GM12872 (cell line): ENCODE results near the gene C5orf58.

Experiments used
- CTCF ChIP-seq: IDR thresholded peaks from 3 replicates; pipeline ENCODE4 v1.5.1; 2011; ENCODE audit warnings: low read depth, mild to moderate bottlenecking, low read length, moderate library complexity; ENCODE audit not compliant: insufficient read depth

The C5orf58 gene

GRCh38 chr5:170223360-170223759 lies 9.4 kb upstream of the C5orf58 start:
- TF ChIP-seq CTCF: no peak

GRCh38 chr5:170223906-170224305 lies 8.9 kb upstream of the C5orf58 start:
- TF ChIP-seq CTCF: no peak

GRCh38 chr5:170225326-170226128 lies 7.3 kb upstream of the C5orf58 start:
- TF ChIP-seq CTCF: peak; percentile 72

GRCh38 chr5:170226129-170226615 lies 6.6 kb upstream of the C5orf58 start:
- no peak for TF ChIP-seq CTCF

- no peak for TF ChIP-seq CTCF
Measured at GRCh38 chr5:170226661-170227060, 6.1 kb upstream of the C5orf58 start.

GRCh38 chr5:170228762-170229435 lies 3.9 kb upstream of the C5orf58 start:
- TF ChIP-seq CTCF: no peak

GRCh38 chr5:170233358-170233892 lies 640 bp downstream of the C5orf58 start:
- no peak for TF ChIP-seq CTCF
